RWPE1 (cell line): ENCODE measurements around the gene PTPN5.
A peak's percentile ranks its signal among the peaks of the same experiment; 100 is the strongest.
"Not testable (repeated sequence)": the region's sequence is repeated elsewhere in the genome, so short reads cannot be mapped to it uniquely, and the experiment has no call there.

ENCODE experiments used
- CTCF ChIA-PET: fragments of 350-600 bp; sonication (Branson Sonifier 250); formaldehyde crosslinking; extraction: SDS; loops from one replicate; lab custom pipeline; 2021; lab: Yijun Ruan, JAX
- POLR2A ChIA-PET: fragments of 400-600 bp; formaldehyde crosslinking; extraction: SDS; loops from one replicate; lab custom pipeline; 2020; ENCODE audit warnings: antibody characterized with exemption; ENCODE audit not compliant: low non-redundant PET; lab: Yijun Ruan, JAX
- DNase-seq: peaks from one replicate; pipeline ENCODE4 v3.0.0; 2012; ENCODE audit warnings: low spot score
- H3K27ac ChIP-seq: fragments of 450-650 bp; 2 replicates; pipeline ENCODE4 v1.5.1; 2017
- TF ChIP-seq, protein P1 (sequence below): fragments of 450-650 bp; conservative IDR thresholded peaks from 2 replicates; pipeline ENCODE4 v1.5.1; 2017; ENCODE audit warnings: low read depth, mild to moderate bottlenecking

The PTPN5 gene

DNA sequence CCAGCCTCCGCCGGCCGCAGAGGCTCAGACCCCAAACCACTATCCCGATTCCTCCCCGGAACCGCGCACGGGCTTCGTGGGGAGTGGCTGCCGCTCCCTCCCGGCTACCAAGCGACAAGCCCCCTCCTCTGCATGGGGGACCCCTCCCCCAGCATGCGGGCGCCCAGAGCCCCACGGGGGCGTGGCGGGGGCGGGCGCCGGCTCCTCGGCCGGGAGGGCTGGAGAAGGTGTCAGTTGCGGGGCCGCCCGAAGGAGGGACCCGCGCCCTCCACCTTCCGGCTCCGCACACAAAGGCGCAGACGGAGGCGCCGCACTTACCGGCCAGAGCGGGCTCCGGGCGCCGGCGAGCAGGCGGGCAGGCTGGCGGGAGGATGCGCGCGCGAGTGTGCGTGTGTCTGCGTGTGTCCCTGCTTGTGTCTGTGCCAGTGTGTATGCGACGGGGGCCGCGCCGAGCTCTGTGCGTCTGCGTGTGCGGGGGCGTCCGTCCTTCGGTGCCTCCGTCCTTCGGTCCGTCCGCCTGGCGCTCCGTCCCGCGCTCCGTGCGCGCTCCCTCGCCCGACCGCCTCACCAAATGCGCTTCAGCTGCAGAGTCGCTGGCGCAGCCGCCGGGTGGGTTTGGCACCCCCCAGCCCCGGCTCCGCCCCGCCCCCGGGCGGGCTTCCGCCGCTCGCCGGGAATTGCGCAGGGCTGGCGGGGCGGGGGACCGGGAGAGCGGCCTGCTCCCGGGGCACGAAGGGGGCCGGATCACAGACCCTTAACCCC lies at the start of gene PTPN5:
Gene PTPN5 (minus strand): TSS at position 592 of the 762 bp plus-strand sequence. CDS start 19,840 bp downstream, outside the sequence.
- CTCF ChIA-PET: no interaction called here
- no peak within 1 kb of the TSS for H3K27ac ChIP-seq
- TF ChIP-seq, protein P1, sequence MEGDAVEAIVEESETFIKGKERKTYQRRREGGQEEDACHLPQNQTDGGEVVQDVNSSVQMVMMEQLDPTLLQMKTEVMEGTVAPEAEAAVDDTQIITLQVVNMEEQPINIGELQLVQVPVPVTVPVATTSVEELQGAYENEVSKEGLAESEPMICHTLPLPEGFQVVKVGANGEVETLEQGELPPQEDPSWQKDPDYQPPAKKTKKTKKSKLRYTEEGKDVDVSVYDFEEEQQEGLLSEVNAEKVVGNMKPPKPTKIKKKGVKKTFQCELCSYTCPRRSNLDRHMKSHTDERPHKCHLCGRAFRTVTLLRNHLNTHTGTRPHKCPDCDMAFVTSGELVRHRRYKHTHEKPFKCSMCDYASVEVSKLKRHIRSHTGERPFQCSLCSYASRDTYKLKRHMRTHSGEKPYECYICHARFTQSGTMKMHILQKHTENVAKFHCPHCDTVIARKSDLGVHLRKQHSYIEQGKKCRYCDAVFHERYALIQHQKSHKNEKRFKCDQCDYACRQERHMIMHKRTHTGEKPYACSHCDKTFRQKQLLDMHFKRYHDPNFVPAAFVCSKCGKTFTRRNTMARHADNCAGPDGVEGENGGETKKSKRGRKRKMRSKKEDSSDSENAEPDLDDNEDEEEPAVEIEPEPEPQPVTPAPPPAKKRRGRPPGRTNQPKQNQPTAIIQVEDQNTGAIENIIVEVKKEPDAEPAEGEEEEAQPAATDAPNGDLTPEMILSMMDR: no peak
- no peak for DNase-seq
- POLR2A ChIA-PET: no interaction called here

GRCh38 chr11:18836417-18836816 lies 44.8 kb upstream of the PTPN5 start:
- CTCF ChIA-PET: interaction anchor here (0.7 to 1.3 kb wide), 5 partner anchors 16 to 1914 kb away, joined by 3 read pairs; no protein-coding TSS in a partner anchor
- DNase-seq: no peak
- no peak overlapping the region for H3K27ac ChIP-seq
- TF ChIP-seq, protein P1: no peak
- POLR2A ChIA-PET: no interaction called here

GRCh38 chr11:18834754-18835466 lies 43.3 kb upstream of the PTPN5 start:
- no peak for DNase-seq
- TF ChIP-seq, protein P1: no peak
- CTCF ChIA-PET: interaction anchor here (0.6 to 0.7 kb wide), 2 partner anchors 10 to 1068 kb away, joined by 3 to 5 read pairs; no protein-coding TSS in a partner anchor
- no peak overlapping the region for H3K27ac ChIP-seq
- POLR2A ChIA-PET: interaction anchor here (0.6 kb wide), 1 partner anchor 117 kb away, joined by 3 read pairs; no protein-coding TSS in a partner anchor

- DNase-seq, POLR2A ChIA-PET, H3K27ac ChIP-seq, CTCF ChIA-PET: not testable (repeated sequence)
Measured at GRCh38 chr11:18820160-18820559, 28.6 kb upstream of the PTPN5 start.

DNA sequence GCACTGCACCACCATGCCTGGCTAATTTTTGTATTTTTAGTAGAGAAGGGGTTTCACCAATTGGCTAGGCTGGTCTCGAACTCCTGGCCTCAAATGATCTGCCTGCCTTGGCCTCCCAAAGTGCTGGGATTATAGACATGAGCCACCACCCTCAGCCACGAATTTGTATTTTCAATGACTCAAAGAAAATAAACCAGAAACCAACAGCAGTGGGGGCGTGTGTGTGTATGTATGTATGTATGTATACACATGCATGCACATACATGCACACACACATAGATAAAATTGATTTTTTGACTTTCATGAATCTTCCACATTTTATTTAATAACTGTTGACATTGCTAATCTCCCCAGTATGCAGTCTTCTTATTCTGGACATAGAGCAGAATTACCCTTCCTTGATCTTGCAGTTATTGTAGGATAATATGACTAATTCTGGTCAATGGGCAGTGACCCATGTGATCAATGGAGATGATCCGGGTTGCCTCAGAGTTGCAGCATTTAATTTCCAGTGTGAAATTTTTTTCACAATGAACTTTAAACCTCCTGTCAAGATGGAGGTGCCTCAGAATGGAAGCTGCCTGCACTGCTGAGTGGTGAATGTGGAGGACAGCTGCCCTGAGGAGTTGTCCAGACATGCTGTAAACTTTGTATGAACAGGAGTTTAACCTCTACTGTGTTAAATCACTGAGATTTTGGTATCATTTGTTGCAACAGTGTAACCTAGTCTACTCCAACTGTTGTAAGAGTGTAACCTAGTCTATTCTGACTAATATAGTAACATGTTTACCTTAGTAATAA lies 12.8 kb upstream of the PTPN5 start:
- DNase-seq: no peak
- CTCF ChIA-PET: interaction anchor here (0.7 kb wide), 1 partner anchor 262 kb away, joined by 3 read pairs; no protein-coding TSS in a partner anchor
- POLR2A ChIA-PET: no interaction called here
- TF ChIP-seq, protein P1: no peak
- H3K27ac ChIP-seq: no peak overlapping the region

DNA sequence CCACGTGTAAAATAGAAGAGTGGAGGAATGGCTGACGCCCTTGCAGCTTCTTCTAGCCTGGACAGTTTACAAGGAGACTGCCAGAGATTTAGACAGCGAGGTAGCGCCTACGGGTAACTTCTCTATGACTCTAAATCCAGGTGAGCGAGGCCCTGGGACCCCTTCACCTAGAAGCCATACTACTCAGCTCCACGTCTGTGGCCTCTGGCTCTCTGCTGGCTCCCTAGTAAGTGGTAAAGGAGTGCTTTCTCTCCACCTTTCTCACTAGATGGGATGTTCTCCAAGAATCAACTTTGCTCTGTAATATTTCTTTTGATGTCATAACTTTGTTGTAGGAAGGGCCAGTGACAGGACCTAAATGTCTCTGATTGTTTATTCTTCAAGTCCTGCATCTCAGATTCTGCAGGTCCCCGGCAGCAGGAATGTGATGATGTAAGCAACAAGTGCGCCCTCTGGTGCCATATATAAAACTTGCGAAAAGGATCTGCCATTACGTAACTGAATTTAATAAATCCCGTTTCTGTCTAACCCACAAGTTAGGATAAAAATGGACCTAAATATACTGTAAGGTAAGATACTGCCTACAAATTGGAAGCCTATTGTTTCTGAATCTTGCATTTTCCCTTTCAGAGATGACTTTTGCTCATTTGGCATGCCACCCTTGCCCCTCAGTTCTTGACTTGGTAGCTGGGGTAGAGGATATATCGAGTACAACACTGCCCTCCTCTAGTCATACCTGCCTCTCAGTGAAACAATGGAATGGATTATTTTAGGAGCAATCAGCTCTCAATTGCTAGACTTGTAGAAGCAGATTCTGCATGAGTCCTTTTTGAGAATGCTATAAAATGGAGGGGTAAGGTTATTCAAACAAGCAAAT lies 11.0 kb upstream of the PTPN5 start:
- CTCF ChIA-PET: interaction anchor here (0.6 to 1.4 kb wide), 5 partner anchors 24 to 687 kb away, joined by 3 to 4 read pairs (median 3); no protein-coding TSS in a partner anchor
- peak; percentile 59 for DNase-seq
- TF ChIP-seq, protein P1: peak; percentile 66
- no peak overlapping the region for H3K27ac ChIP-seq
- POLR2A ChIA-PET: no interaction called here
